GM12873 (cell line): ENCODE results near the gene PCDHGB2.

Experiments
- TF ChIP-seq, protein P1 (sequence below): IDR thresholded peaks from 2 replicates; pipeline ENCODE4 v1.5.1; 2012; ENCODE audit warnings: low read depth, mild to moderate bottlenecking, moderate library complexity, low read length, control low read depth; ENCODE audit not compliant: insufficient read depth; ENCODE audit errors: missing control alignments

PCDHGB2 gene

DNA sequence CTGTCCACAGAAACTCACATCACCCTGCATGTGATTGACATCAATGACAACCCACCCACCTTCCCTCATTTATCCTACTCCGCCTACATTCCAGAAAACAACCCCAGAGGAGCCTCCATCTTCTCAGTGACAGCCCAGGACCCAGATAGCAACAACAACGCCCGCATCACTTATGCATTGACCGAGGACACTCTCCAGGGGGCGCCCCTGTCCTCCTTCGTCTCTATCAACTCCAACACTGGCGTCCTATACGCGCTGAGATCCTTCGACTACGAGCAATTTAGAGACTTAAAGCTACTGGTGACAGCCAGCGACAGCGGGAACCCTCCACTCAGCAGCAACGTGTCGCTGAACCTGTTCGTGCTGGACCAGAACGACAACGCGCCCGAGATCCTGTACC, 14.5 kb upstream of the PCDHGB2 start:
- TF ChIP-seq, protein P1, sequence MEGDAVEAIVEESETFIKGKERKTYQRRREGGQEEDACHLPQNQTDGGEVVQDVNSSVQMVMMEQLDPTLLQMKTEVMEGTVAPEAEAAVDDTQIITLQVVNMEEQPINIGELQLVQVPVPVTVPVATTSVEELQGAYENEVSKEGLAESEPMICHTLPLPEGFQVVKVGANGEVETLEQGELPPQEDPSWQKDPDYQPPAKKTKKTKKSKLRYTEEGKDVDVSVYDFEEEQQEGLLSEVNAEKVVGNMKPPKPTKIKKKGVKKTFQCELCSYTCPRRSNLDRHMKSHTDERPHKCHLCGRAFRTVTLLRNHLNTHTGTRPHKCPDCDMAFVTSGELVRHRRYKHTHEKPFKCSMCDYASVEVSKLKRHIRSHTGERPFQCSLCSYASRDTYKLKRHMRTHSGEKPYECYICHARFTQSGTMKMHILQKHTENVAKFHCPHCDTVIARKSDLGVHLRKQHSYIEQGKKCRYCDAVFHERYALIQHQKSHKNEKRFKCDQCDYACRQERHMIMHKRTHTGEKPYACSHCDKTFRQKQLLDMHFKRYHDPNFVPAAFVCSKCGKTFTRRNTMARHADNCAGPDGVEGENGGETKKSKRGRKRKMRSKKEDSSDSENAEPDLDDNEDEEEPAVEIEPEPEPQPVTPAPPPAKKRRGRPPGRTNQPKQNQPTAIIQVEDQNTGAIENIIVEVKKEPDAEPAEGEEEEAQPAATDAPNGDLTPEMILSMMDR: no peak

DNA sequence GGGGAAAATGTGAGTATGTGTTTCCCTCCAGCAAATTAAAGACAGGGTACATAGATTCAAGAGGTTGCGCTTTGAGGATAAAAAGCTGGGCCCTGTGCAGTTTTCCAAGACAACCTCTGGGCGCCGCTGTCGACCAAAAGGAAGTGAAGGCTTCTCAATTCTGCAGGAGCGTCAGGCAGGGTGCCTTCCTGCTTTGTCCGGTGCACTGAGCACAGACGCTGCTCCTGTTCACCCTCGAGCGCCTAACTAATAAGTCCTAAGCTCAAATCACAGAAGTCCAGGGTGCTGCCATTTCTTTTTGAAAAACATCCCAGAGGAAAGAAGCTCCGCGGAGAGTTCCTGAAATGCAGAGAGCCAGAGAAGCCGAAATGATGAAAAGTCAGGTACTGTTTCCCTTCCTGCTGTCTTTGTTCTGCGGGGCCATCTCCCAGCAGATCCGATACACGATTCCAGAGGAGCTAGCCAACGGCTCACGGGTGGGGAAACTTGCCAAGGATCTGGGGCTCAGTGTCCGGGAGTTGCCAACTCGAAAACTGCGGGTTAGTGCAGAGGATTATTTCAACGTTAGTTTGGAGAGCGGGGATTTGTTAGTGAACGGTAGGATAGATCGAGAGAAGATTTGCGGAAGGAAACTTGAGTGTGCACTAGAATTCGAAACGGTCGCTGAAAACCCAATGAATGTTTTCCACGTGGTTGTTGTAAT, 9.7 kb upstream of the PCDHGB2 start, which contains the start of gene PCDHGB1:
PCDHGB1 (plus strand) TSS at position 183 of the 703 bp plus-strand sequence; CDS start at position 345, 162 bp downstream.
- TF ChIP-seq, protein P1: peak; percentile 70

DNA sequence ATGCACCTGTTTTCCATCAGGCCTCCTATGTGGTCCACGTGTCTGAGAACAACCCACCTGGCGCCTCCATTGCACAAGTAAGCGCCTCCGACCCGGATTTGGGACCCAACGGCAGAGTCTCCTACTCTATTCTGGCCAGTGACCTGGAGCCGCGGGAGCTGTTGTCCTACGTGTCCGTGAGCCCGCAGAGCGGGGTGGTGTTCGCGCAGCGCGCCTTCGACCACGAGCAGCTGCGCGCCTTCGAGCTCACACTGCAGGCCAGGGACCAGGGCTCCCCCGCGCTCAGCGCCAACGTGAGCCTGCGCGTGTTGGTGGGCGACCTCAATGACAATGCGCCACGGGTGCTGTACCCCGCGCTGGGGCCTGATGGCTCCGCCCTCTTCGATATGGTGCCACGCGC, 8.2 kb upstream of the PCDHGB2 start:
- TF ChIP-seq, protein P1: no peak

DNA sequence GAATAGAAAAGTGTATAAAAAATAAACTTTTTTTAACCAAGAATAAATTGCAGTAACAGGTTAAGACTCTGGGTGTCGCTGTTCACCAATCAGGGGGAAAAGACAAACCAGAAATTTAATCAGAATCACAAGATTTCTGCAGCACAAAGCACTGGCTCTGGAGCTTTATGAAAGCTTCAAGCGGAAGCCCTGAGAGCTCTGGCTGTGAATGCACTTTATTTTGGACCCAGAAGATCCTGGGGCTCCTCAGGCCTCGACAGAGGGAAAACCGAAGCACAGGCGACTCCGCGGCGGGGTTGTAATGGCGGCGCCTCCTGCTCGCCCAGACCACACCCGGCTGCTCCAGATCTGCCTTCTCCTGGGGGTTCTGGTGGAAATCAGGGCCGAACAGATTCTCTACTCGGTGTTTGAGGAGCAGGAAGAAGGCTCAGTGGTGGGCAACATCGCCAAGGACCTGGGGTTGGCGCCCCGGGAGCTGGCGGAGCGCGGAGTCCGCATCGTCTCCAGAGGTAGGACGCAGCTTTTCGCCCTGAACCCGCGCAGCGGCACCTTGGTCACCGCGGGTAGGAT, 4.8 kb upstream of the PCDHGB2 start, which contains the start of gene PCDHGA4:
PCDHGA4 (plus strand) TSS at position 122 of the 570 bp plus-strand sequence; CDS start at position 209, 87 bp downstream.
- TF ChIP-seq, protein P1: peak; percentile 49

DNA sequence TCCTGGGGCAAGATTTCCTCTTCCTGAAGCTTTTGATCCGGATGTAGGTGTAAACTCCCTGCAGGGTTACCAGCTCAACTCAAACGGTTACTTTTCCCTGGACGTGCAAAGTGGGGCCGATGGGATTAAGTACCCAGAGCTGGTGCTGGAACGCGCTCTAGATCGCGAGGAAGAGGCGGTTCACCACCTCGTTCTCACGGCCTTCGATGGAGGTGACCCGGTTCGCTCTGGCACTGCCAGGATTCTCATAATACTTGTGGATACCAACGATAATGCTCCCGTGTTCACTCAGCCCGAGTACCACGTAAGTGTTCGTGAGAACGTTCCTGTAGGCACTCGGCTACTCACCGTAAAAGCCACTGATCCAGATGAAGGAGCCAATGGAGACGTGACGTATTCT, 4.2 kb upstream of the PCDHGB2 start:
- TF ChIP-seq, protein P1: no peak

DNA sequence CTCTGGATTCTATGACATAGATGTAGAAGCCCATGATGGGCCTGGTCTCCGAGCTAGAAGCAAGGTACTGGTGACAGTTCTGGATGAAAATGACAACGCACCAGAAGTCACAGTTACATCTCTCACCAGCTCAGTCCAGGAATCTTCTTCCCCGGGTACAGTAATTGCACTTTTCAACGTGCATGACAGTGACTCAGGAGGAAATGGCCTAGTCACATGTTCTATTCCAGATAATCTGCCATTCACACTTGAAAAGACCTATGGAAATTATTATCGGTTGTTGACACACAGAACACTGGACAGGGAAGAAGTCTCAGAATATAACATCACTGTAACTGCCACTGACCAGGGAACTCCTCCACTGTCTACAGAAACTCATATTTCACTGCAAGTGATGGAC, 3.7 kb upstream of the PCDHGB2 start:
- TF ChIP-seq, protein P1: no peak

DNA sequence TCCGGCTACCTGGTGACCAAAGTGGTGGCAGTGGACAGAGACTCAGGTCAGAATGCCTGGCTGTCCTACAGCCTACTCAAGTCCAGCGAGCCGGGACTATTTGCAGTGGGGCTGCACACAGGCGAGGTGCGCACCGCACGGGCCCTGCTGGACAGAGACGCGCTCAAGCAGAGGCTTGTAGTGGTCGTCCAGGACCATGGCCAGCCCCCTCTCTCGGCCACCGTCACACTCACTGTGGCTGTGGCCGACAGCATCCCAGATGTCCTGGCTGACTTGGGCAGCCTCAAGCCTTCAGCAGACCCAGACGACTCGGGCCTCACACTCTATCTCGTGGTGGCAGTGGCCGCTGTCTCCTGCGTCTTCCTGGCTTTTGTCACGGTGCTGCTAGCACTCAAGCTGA, 2.8 kb upstream of the PCDHGB2 start:
- TF ChIP-seq, protein P1: no peak
